Measurements from ENCODE around the gene SRCAP.

SRCAP gene

GRCh38 chr16:30737794-30738648, 39.0 kb downstream of the SRCAP start:
- no peak for DNase-seq

DNA sequence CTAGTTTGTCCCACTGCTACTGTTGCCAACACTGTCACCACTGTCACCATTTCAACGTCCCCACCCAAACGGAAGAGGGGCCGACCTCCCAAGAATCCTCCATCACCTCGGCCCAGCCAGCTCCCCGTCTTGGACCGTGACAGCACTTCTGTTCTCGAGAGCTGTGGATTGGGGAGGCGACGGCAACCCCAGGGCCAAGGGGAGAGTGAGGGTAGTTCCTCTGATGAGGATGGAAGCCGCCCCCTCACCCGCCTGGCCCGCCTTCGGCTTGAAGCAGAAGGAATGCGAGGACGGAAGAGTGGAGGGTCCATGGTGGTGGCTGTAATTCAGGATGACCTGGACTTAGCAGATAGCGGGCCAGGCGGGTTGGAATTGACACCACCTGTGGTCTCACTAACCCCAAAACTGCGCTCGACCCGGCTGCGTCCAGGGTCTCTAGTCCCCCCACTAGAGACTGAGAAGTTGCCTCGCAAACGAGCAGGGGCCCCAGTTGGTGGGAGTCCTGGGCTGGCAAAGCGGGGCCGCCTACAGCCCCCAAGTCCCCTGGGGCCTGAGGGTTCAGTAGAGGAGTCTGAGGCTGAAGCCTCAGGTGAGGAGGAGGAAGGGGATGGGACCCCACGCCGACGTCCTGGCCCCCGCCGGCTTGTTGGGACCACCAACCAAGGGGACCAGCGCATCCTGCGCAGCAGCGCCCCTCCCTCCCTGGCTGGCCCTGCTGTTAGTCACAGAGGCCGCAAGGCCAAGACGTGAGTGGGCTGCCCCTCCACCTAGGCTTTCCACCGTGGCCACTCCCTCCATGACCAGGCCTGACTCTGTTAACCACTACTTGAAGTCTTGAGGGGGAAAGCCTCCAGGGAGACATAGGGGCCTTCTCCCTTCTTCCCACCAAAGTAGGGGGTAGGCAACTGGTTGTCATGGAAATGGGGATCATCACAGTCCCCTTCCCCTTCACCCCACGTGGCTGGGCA, 40.3 kb downstream of the SRCAP start:
- DNase-seq = no peak

DNA sequence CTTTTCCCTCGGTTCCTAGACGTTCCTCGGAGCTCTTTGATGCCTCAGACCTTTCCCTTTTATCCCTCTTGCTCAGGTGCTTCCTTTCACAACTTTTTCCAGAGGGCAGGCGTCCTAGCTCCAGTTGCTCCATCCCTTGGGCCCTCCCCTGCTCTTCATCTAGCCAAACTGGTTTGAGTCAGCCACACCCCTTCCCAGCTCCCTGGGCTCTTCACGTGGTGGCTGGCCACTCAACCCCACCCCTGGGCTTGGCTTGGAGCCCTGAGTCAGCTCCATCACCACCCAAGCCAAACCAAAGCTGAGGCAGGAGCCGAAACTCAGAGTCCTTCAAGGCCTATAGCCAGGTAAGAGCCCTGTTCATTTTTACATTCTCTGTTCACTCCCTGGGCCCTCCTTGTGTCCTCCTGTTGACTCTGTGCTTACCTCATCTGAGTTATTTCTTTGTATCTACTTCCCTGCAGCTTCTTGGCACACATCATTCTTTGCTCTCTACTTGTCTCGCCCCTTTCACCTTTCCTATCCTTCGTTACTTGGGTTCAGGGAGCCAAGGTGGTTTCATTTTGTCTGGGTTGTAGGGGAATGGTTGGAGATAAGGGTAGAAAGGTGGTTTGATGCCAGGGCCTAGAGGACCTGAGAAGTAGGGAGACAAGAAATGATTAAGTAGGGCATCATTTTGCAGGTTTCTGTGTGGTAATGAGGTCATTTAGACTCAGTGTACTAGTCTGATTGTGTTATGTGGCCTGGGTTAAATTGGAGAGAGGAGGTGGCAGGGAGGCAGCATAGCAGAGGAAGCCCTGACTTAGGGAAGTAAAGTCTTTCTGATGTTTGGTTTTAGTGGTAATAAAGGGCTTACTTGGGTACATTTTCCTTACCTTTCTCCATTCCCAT, 41.6 kb downstream of the SRCAP start:
- no peak for DNase-seq

DNA sequence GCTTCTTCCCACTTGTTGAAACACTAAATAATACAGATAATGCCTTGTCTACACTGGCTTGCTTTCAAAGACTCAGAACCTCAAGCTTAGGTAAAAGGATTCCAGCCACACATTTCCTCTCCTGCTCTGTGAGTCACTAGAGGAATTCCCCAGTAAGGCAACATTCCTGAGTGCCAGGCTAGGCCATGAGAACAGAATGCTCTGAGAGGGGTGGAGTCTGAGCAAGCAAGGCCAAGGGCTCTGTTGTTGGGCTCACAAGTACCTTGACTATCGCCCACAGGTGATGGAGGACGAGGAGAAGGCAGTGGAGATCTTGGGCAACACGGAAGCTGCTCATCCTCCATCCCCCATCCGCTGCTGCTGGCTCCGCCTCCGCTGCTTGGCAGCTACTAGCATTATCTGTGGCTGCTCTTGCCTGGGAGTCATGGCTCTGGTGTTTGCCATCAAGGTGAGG, 42.5 kb downstream of the SRCAP start:
- DNase-seq = no peak

DNA sequence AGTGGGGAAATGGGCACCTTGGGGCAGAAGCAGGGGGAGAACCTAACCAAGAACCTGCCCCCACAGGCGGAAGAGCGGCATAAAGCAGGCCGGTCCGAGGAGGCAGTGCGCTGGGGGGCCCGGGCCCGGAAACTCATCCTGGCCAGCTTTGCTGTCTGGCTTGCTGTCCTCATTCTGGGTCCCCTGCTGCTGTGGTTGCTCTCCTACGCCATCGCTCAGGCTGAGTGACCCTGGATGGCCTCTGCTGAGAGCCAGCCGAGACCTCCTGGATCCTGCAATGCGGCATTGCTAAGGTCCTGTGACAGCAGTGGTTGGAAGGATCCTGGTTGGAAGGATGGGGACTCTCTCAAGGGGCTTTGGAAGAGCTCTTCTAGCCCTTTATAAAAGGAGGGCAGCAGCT, 44.7 kb downstream of the SRCAP start:
- DNase-seq = no peak

GRCh38 chr16:30744183-30744582, 45.2 kb downstream of the SRCAP start:
- DNase-seq = no peak

GRCh38 chr16:30745082-30745481, 46.1 kb downstream of the SRCAP start:
- no peak for DNase-seq

GRCh38 chr16:30746638-30747175, 47.7 kb downstream of the SRCAP start:
- DNase-seq = no peak

- no peak for DNase-seq
These were observed 48.4 kb downstream of the SRCAP start for GRCh38 chr16:30747331-30747730.

GRCh38 chr16:30747799-30748633, 49.0 kb downstream of the SRCAP start, which contains the start of gene PHKG2:
TSS of gene PHKG2 (plus strand) at chr16:30748425. CDS start at chr16:30748821, 396 bp downstream.
- peak; percentile 99 to 100 for DNase-seq

- peak in 1 of 2 experiments; percentile 49 for DNase-seq
These were observed 49.9 kb downstream of the SRCAP start for GRCh38 chr16:30748634-30749445.

GRCh38 chr16:30750201-30750600, 51.2 kb downstream of the SRCAP start:
- no peak for DNase-seq

DNA sequence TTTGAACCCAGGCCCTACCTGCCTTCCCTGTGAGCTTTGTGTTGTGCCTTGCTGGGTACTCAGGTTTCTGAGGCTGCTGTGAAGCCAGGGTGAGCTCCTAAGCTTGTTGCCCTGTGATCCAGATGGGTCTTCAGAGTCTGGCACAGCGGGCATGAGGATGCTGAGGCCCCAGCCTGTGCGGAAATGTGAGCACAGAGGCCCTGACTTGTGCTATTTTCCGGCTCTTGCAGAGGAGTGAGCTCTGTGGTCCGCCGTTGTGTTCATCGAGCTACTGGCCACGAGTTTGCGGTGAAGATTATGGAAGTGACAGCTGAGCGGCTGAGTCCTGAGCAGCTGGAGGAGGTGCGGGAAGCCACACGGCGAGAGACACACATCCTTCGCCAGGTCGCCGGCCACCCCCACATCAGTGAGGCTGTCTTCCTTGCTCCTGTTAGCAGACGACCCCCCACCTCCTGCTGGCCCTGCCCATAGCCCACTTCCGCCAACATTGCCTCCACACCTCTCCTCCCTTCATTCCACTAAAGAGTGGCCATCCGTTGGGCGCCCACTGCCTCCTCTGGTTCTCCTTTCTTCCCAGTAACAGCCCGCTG, 52.0 kb downstream of the SRCAP start:
- DNase-seq = no peak

GRCh38 chr16:30753596-30753995, 54.6 kb downstream of the SRCAP start:
- no peak for DNase-seq

DNA sequence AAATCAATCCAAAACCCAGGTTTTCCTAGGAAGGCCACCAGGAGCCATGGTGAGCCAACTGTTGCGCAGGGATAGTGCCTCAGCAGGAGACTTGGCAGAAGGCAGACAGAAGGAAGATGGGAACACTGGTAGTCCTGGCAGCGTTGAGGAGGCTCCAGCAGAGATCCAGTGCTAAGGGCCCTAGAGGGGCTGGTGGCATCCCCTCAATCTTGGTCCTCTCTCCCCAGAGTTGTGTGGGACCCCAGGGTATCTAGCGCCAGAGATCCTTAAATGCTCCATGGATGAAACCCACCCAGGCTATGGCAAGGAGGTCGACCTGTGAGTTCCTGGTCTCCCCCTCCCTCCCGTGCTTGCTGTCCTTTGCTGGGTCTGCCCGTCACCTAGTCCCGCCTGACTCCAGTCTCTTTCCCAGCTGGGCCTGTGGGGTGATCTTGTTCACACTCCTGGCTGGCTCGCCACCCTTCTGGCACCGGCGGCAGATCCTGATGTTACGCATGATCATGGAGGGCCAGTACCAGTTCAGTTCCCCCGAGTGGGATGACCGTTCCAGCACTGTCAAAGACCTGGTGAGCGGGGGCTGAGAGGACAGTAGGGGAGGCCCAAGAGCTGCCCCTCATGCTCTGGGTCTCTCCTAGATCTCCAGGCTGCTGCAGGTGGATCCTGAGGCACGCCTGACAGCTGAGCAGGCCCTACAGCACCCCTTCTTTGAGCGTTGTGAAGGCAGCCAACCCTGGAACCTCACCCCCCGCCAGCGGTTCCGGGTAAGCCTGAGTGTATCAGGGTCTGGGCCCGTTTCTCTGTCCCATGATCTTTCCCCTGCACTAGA, 57.2 kb downstream of the SRCAP start:
- no peak for DNase-seq

- DNase-seq = no peak
These were observed 57.8 kb downstream of the SRCAP start for GRCh38 chr16:30756781-30757100.

DNA sequence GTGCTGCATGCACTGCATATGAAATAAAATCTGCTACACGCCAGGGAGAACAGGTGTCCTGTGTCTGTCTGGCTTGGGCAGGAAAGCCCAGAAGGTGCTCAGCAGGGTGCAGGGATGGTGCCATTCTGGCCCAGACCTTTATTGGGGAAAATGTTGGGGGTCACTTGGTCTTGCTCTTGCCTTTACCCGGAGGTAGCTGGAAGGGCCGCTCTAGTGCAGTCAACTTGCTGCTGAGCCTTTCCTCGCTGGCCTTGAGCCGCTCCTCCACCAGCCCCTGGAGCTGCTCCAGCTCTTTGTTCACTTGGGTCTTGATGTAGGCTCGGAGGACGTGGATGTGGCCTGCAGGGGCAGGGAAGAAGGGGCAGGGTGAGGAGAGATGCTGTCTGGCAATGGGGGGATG, 58.3 kb downstream of the SRCAP start:
- DNase-seq = no peak

- DNase-seq = no peak
These were observed 60.1 kb downstream of the SRCAP start for GRCh38 chr16:30758988-30759491.

GRCh38 chr16:30760001-30760559, 61.1 kb downstream of the SRCAP start:
- no peak for DNase-seq
